Measurements from ENCODE around the gene ACSS1. TPM values are rescaled to one million over a fixed set of nuclear protein-coding genes. Genes with fewer than 3 reads are reported as not detected.

The ACSS1 gene
- total and polyA plus RNA-seq, 2 of the 8 experiments (the other 6 are each of a cell fraction or from before 2014, with no cell fraction given), result 2.6 to 3.4 TPM

DNA sequence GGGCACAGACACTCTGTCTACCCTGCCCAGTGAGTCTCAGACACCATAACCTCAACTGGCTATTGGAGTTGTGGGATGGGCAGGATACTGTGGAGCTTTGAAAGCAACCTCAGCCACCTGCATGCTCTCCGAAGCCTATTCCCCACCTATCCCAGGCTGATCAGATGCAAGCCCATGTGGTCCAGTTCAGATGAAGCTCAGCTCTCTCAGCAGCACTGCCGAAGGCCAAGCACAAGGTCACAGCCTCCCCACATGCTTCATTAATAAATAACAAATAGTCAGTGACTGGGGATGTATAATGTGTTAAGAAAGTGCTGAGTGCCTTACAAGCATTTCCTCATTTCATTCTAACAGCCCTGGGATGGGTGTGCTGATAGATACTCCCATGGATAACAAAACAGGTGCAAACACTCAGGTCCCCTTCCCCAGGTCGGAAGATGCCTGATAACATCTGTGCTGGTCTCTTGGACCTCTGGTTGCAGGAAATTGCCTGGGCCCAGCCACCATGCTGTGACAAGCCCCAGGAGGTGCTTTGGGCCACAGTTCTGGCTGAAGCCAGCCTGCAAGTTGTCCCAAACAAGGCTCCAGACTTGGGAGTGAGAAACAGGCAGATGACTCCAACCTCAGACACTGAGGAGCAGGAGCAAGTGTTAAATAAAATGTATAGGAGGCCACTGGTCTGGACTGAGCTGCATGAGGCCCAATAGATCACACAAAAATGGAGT, 3.7 kb downstream of the ACSS1 start (continued):
- TF ChIP-seq JUND (IDR thresholded peaks at IDR 0.05; ENCODE audit: low read length), result no peak
- no peak for TF ChIP-seq CREB1 (IDR thresholded peaks at IDR 0.05)
- TF ChIP-seq SIX5 (IDR thresholded peaks at IDR 0.05; ENCODE audit: low read depth, low read length), result no peak
- TF ChIP-seq, protein P1, sequence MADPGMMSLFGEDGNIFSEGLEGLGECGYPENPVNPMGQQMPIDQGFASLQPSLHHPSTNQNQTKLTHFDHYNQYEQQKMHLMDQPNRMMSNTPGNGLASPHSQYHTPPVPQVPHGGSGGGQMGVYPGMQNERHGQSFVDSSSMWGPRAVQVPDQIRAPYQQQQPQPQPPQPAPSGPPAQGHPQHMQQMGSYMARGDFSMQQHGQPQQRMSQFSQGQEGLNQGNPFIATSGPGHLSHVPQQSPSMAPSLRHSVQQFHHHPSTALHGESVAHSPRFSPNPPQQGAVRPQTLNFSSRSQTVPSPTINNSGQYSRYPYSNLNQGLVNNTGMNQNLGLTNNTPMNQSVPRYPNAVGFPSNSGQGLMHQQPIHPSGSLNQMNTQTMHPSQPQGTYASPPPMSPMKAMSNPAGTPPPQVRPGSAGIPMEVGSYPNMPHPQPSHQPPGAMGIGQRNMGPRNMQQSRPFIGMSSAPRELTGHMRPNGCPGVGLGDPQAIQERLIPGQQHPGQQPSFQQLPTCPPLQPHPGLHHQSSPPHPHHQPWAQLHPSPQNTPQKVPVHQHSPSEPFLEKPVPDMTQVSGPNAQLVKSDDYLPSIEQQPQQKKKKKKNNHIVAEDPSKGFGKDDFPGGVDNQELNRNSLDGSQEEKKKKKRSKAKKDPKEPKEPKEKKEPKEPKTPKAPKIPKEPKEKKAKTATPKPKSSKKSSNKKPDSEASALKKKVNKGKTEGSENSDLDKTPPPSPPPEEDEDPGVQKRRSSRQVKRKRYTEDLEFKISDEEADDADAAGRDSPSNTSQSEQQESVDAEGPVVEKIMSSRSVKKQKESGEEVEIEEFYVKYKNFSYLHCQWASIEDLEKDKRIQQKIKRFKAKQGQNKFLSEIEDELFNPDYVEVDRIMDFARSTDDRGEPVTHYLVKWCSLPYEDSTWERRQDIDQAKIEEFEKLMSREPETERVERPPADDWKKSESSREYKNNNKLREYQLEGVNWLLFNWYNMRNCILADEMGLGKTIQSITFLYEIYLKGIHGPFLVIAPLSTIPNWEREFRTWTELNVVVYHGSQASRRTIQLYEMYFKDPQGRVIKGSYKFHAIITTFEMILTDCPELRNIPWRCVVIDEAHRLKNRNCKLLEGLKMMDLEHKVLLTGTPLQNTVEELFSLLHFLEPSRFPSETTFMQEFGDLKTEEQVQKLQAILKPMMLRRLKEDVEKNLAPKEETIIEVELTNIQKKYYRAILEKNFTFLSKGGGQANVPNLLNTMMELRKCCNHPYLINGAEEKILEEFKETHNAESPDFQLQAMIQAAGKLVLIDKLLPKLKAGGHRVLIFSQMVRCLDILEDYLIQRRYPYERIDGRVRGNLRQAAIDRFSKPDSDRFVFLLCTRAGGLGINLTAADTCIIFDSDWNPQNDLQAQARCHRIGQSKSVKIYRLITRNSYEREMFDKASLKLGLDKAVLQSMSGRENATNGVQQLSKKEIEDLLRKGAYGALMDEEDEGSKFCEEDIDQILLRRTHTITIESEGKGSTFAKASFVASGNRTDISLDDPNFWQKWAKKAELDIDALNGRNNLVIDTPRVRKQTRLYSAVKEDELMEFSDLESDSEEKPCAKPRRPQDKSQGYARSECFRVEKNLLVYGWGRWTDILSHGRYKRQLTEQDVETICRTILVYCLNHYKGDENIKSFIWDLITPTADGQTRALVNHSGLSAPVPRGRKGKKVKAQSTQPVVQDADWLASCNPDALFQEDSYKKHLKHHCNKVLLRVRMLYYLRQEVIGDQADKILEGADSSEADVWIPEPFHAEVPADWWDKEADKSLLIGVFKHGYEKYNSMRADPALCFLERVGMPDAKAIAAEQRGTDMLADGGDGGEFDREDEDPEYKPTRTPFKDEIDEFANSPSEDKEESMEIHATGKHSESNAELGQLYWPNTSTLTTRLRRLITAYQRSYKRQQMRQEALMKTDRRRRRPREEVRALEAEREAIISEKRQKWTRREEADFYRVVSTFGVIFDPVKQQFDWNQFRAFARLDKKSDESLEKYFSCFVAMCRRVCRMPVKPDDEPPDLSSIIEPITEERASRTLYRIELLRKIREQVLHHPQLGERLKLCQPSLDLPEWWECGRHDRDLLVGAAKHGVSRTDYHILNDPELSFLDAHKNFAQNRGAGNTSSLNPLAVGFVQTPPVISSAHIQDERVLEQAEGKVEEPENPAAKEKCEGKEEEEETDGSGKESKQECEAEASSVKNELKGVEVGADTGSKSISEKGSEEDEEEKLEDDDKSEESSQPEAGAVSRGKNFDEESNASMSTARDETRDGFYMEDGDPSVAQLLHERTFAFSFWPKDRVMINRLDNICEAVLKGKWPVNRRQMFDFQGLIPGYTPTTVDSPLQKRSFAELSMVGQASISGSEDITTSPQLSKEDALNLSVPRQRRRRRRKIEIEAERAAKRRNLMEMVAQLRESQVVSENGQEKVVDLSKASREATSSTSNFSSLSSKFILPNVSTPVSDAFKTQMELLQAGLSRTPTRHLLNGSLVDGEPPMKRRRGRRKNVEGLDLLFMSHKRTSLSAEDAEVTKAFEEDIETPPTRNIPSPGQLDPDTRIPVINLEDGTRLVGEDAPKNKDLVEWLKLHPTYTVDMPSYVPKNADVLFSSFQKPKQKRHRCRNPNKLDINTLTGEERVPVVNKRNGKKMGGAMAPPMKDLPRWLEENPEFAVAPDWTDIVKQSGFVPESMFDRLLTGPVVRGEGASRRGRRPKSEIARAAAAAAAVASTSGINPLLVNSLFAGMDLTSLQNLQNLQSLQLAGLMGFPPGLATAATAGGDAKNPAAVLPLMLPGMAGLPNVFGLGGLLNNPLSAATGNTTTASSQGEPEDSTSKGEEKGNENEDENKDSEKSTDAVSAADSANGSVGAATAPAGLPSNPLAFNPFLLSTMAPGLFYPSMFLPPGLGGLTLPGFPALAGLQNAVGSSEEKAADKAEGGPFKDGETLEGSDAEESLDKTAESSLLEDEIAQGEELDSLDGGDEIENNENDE (IDR thresholded peaks at IDR 0.05; ENCODE audit: insufficient replicate concordance, low read length), result no peak
- no peak for TF ChIP-seq EP300 (IDR thresholded peaks at IDR 0.05; ENCODE audit: borderline replicate concordance in 1 of 2, low read depth in 2 of 2, low read length in 2 of 2)
- no peak for TF ChIP-seq EGR1 (IDR thresholded peaks at IDR 0.05; ENCODE audit: borderline replicate concordance, low read depth, low read length)
- TF ChIP-seq TEAD4 (IDR thresholded peaks at IDR 0.05; ENCODE audit: low read depth, low read length), result no peak
- TF ChIP-seq TCF12 (IDR thresholded peaks at IDR 0.05; ENCODE audit: low read depth, low read length), result no peak
